Measurements from ENCODE around the gene XRN2.

XRN2 gene

DNA sequence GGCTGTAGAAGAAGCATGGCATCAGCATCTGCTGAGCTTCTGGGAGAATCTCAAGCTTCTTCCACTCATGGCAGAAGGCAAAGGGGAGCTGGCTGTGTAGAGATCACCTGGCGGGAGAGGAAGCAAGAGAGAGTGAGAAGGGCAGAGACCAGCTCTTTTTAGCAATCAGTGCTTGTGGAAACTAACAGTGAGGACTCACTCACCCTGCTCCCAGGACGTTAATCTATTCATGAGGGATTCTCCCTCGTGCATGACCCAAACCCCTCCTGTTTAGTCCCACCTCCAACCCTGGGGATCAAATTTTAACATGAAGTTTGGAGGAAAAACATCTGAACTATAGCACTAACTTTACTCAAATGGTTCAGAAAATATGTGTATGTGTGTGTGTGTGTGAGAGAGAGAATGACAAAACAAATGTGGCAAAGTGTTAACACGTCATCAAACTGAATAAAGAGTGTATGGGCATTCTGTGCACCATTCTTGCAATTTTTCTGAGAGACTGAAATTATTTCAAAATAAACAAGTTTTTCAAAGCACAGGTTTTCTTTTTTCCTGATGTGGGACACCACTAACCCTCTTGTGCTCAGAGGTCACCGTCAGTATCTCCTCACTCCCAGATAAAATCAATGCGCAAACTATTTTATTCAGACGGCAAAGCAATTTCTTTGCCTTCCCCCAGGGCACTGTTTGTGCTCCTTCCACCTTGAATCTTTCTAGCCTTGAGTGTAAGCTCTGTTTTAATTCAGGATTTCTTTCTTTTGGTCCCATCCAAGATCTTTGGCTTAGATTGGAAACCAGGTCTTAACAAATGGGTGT is 23.2 kb upstream of the XRN2 start:
- no peak overlapping the region for H3K27ac ChIP-seq

DNA sequence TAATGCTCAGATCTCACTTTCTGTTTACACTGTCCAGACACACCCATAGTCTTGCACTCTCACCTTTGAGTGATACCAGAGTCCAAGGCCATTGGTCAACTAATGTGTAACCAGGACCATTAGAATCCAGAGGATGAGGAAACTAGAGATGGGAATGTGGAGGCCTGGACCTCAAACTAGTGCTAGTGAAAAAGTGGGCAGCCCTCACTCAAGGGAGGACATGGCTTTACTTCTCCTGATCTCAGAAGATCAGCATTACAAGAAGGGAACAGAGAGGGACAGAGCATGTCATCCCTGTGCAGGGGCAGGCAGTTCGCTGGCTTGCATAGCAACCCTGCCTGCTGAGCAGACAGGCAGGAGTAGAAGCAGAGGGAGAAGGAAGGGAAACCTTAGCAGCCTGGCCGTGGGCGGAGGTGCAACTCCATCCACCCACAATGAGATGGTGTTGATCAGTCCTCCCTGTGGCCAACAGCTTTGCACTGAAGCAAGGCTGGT is 22.6 kb upstream of the XRN2 start:
- Histone ChIP-seq H3K4me2 (ENCODE audit: low read length) (no peak overlapping the region), H3K79me2 (no peaks in the 10 kb centered on the region), H3K4me3 (ENCODE audit: low read depth, low read length) (no peak overlapping the region), H3K9ac (no peak overlapping the region), H3K27ac (no peak overlapping the region), H3K9me3 (ENCODE audit: control insufficient read depth, low read length) (no peaks in the 10 kb centered on the region), H2AFZ (no peak overlapping the region), H3K27me3 (ENCODE audit: control insufficient read depth, insufficient read depth, low read length) (no peaks in the 10 kb centered on the region), H3K36me3 (ENCODE audit: control insufficient read depth, insufficient read depth, low read length) (no peaks in the 10 kb centered on the region), H3K4me1 (no peaks in the 10 kb centered on the region)
- TF ChIP-seq, protein P1, sequence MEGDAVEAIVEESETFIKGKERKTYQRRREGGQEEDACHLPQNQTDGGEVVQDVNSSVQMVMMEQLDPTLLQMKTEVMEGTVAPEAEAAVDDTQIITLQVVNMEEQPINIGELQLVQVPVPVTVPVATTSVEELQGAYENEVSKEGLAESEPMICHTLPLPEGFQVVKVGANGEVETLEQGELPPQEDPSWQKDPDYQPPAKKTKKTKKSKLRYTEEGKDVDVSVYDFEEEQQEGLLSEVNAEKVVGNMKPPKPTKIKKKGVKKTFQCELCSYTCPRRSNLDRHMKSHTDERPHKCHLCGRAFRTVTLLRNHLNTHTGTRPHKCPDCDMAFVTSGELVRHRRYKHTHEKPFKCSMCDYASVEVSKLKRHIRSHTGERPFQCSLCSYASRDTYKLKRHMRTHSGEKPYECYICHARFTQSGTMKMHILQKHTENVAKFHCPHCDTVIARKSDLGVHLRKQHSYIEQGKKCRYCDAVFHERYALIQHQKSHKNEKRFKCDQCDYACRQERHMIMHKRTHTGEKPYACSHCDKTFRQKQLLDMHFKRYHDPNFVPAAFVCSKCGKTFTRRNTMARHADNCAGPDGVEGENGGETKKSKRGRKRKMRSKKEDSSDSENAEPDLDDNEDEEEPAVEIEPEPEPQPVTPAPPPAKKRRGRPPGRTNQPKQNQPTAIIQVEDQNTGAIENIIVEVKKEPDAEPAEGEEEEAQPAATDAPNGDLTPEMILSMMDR (IDR thresholded peaks at IDR 0.05), result no peak

More for the DNA sequence above, 23.2 kb upstream of the XRN2 start:
- no peaks in the 10 kb centered on the region for H3K9me3 ChIP-seq (ENCODE audit: control insufficient read depth, low read length)
- no peaks in the 10 kb centered on the region for H3K79me2 ChIP-seq
- H3K4me1 ChIP-seq, result no peaks in the 10 kb centered on the region
- H3K9ac ChIP-seq, result no peak overlapping the region
- no peaks in the 10 kb centered on the region for H3K27me3 ChIP-seq (ENCODE audit: control insufficient read depth, insufficient read depth, low read length)
- TF ChIP-seq, protein P1 (IDR thresholded peaks at IDR 0.05), result no peak
- no peak overlapping the region for H2AFZ ChIP-seq
- H3K36me3 ChIP-seq (ENCODE audit: control insufficient read depth, insufficient read depth, low read length), result no peaks in the 10 kb centered on the region
- no peak overlapping the region for H3K4me3 ChIP-seq (ENCODE audit: low read depth, low read length)
- H3K4me2 ChIP-seq (ENCODE audit: low read length), result no peak overlapping the region

DNA sequence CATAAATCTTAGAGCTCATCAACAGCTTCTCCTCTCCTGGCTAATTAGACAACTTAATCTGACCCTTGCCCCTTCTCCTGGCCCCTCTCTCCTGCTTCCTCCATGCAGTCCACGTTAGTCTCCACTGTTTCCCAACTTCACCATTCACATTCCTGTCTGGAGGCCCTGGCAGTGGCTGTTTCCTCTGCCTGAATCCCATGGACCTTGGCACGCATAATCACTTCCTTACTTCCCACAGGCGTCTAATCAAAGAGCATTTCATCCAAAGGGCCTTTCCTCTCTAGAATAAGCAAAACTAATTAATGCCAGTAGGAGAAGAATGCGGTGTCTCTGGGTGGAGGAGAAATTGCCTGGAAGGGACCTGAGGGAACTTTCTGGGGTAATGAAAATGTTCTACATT is 16.4 kb upstream of the XRN2 start:
- Histone ChIP-seq H3K4me3 (ENCODE audit: low read depth, low read length) (no peak overlapping the region), H3K79me2 (no peaks in the 10 kb centered on the region), H3K36me3 (ENCODE audit: control insufficient read depth, insufficient read depth, low read length) (no peaks in the 10 kb centered on the region), H3K9me3 (ENCODE audit: control insufficient read depth, low read length) (no peaks in the 10 kb centered on the region), H3K4me2 (ENCODE audit: low read length) (no peak overlapping the region), H3K27me3 (ENCODE audit: control insufficient read depth, insufficient read depth, low read length) (no peaks in the 10 kb centered on the region), H2AFZ (no peak overlapping the region), H3K27ac (no peak overlapping the region), H3K9ac (no peak overlapping the region), H3K4me1 (no peaks in the 10 kb centered on the region)
- TF ChIP-seq, protein P1 (IDR thresholded peaks at IDR 0.05), result no peak

DNA sequence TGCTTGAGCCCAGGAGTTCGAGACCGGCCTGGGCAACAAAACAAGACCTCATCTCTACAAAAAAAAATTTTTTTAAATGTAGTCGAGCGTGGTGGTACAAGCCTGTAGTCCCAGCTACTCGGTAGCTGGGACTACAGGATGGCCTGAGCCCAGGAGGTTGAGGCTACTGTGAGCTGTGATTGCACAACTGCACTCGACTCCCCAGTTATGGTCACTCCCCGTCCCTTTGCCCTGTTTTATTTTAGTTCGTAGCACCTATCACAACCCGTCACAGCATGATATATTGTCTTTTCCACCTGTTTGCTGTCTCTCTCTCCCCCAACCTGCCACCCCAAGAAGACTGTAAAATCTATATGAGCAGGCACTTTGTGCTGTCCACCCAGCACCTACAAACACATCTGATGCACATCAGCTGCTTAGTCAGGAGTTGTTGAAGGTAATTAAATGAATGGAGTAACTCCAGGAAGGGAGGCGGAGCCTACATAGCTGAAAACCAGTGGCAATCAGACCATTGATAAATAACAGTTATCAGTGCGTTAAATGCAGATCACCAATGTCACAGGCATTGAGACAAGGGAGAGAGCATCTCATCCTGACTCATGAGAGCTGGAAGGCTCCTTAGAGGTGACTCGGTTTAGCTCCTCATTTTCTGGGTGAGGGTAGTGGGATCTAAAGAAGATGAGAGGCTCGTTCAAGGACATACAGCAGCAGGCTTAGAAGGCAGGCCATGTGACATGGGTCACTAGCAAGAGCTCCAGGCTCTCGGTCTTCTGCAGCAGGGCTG is 14.4 kb upstream of the XRN2 start:
- Histone ChIP-seq H2AFZ (no peak overlapping the region), H3K79me2 (no peaks in the 10 kb centered on the region), H3K27me3 (ENCODE audit: control insufficient read depth, insufficient read depth, low read length) (no peaks in the 10 kb centered on the region), H3K4me1 (no peaks in the 10 kb centered on the region), H3K4me2 (ENCODE audit: low read length) (peak overlapping the region; percentile 2), H3K27ac (no peak overlapping the region), H3K4me3 (ENCODE audit: low read depth, low read length) (no peak overlapping the region), H3K9me3 (ENCODE audit: control insufficient read depth, low read length) (no peaks in the 10 kb centered on the region), H3K36me3 (ENCODE audit: control insufficient read depth, insufficient read depth, low read length) (no peaks in the 10 kb centered on the region), H3K9ac (no peak overlapping the region)
- TF ChIP-seq, protein P1 (IDR thresholded peaks at IDR 0.05), result no peak
